Body of pancreas (tissue), 4 donors: ENCODE data around the gene DOCK3. TPM values are rescaled to one million over a fixed set of nuclear protein-coding genes. Genes with fewer than 3 reads are reported as not detected.

ENCODE experiments used
- ATAC-seq: fragments of 150-250 bp; one replicate; pipeline ENCODE4 v1.9.1; 2016
- DNase-seq, 4 donors: peaks; one replicate each; pipeline ENCODE4 v3.0.0-alpha.2; 2019
- H3K27ac ChIP-seq, 4 donors: fragments of 200-600 bp; sonication (generic); 1 replicate in 3 of 4; 2 replicates in 1 of 4; pipeline versions ENCODE4 v1.5.1 to v1.6.1; 2016 to 2019; ENCODE audit warnings: mild to moderate bottlenecking in 1 of 4, mixed read lengths in 1 of 4, moderate library complexity in 1 of 4
- H3K27me3 ChIP-seq, 2 donors: fragments of 200-600 bp; sonication (generic); one replicate each; pipeline ENCODE4 v1.6.0; 2016; ENCODE audit warnings: mild to moderate bottlenecking in 1 of 2
- H3K36me3 ChIP-seq, 2 donors: fragments of 200-600 bp; sonication (generic); replicated peaks in 1 of 2; 2 replicates each; pipeline ENCODE4 v1.5.1; 2016; ENCODE audit warnings: low read depth in 2 of 2; ENCODE audit not compliant: insufficient read depth in 1 of 2
- H3K4me1 ChIP-seq: fragments of 200-600 bp; sonication (generic); one replicate; pipeline ENCODE4 v1.6.0; 2016
- H3K4me3 ChIP-seq, 2 donors: fragments of 200-600 bp; sonication (generic); 1 replicate in 1 of 2; 2 replicates in 1 of 2; pipeline ENCODE4 v1.5.1; 2016 to 2019
- H3K9me3 ChIP-seq, 3 donors: fragments of 200-600 bp; sonication (generic); 1 replicate in 2 of 3; 2 replicates in 1 of 3; pipeline ENCODE4 v1.5.1; 2016
- POLR2A ChIP-seq, 3 donors: fragments of 450-650 bp; IDR thresholded peaks; one replicate each; pipeline ENCODE4 v1.6.1; 2016; ENCODE audit warnings: antibody characterized with exemption in 3 of 3, mild to moderate bottlenecking in 2 of 3
- WGBS, 2 donors: methylation state at CpG; one replicate each; pipeline ENCODE4 v1.1.5; 2017; 5-methylcytosine and 5-hydroxymethylcytosine counted together
- intact Hi-C: fragments of 100-400 bp; cut with DNase I; formaldehyde crosslinking; loops from one replicate; pipeline ENCODE4 v1.15.1; 2023
- total RNA-seq, 2 donors: library from RNA; depleted of rRNA; stranded (reverse); fragments of >200 nt; gene quantifications; one replicate each; pipeline ENCODE4 v1.1.0, GENCODE V29; 2016
- TF ChIP-seq, protein P1 (sequence below), 7 experiments: fragments of 450-650 bp in 4 of 7; fragments of 200-600 bp in 3 of 7; sonication (generic) in 3 of 7; IDR thresholded peaks; one replicate each; pipeline ENCODE4 v1.5.1; 2016 to 2019; ENCODE audit warnings: antibody characterized with exemption in 7 of 7

DOCK3 gene
- total RNA-seq, 2 donors from 2014 or later, result 0.52 TPM; not detected in 1

GRCh38 chr3:51398595-51399310 is 724.0 kb downstream of the DOCK3 start:
- DNase-seq (no peak), ATAC-seq (no peak)
- Histone ChIP-seq H3K4me1 (peaks cover 22% of the 10 kb centered on the region), H3K9me3 (no peaks in the 10 kb centered on the region), H3K36me3 (peaks cover 0 to 14% of the 10 kb centered on the region in 2 donors), H3K27me3 (no peaks in the 10 kb centered on the region), H3K27ac (no peak overlapping the region), H3K4me3 (no peak overlapping the region)
- WGBS, 2 donors, result 67 to 75% methylated on average over 6 to 8 of the region's 8 CpGs
- intact Hi-C loops, result loop anchor here (10.0 kb wide), 1 partner anchor 276 kb away; the partner anchor contains the start of gene TEX264
- no peak for TF ChIP-seq POLR2A (IDR thresholded peaks at IDR 0.05)
- TF ChIP-seq, protein P1, sequence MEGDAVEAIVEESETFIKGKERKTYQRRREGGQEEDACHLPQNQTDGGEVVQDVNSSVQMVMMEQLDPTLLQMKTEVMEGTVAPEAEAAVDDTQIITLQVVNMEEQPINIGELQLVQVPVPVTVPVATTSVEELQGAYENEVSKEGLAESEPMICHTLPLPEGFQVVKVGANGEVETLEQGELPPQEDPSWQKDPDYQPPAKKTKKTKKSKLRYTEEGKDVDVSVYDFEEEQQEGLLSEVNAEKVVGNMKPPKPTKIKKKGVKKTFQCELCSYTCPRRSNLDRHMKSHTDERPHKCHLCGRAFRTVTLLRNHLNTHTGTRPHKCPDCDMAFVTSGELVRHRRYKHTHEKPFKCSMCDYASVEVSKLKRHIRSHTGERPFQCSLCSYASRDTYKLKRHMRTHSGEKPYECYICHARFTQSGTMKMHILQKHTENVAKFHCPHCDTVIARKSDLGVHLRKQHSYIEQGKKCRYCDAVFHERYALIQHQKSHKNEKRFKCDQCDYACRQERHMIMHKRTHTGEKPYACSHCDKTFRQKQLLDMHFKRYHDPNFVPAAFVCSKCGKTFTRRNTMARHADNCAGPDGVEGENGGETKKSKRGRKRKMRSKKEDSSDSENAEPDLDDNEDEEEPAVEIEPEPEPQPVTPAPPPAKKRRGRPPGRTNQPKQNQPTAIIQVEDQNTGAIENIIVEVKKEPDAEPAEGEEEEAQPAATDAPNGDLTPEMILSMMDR (IDR thresholded peaks at IDR 0.05), result no peak

GRCh38 chr3:51400166-51400565 is 725.4 kb downstream of the DOCK3 start:
- WGBS, 2 donors, result 80 to 82% methylated on average over 3 to 4 of the region's 4 CpGs
- Histone ChIP-seq H3K36me3 (peaks cover 0 to 12% of the 10 kb centered on the region in 2 donors), H3K27me3 (no peaks in the 10 kb centered on the region), H3K9me3 (no peaks in the 10 kb centered on the region), H3K4me3 (no peak overlapping the region), H3K27ac (no peak overlapping the region), H3K4me1 (peaks cover 8% of the 10 kb centered on the region)
- DNase-seq (no peak), ATAC-seq (no peak)
- intact Hi-C loops, result loop anchor here (10.0 kb wide), 1 partner anchor 95 kb away; no protein-coding TSS in a partner anchor
- TF ChIP-seq POLR2A (IDR thresholded peaks at IDR 0.05), result no peak
- TF ChIP-seq, protein P1 (IDR thresholded peaks at IDR 0.05), result no peak

DNA sequence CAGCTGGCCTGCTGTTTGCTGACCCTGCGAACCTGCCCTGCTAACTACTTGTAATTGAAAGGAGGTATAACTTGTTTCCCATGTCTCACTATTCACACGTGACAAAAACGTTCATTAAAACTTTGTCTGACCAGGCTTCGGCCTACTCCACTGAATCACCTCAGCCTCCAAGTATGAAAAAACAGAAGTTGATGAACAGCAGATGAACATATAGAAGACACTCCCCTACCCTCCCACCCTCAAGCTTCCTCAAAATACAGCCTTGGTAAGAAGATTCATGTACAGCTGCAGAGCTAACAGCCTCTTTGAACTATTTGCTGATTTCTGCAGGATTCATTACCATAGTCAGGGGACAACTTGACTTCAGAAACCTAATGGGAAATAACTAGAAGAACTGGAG is 727.0 kb downstream of the DOCK3 start:
- peak in 1 of 4 donors; percentile 35 for DNase-seq
- H3K4me3 ChIP-seq, result no peak overlapping the region
- TF ChIP-seq, protein P1 (IDR thresholded peaks at IDR 0.05), result no peak
- TF ChIP-seq POLR2A (IDR thresholded peaks at IDR 0.05), result no peak
- no peaks in the 10 kb centered on the region for H3K9me3 ChIP-seq
- H3K4me1 ChIP-seq, result no peaks in the 10 kb centered on the region
- no peak overlapping the region for H3K27ac ChIP-seq
- 73 to 86% methylated on average over 4 of the region's 4 CpGs for WGBS, 2 donors
- H3K27me3 ChIP-seq, result no peaks in the 10 kb centered on the region
- no peak for ATAC-seq
- intact Hi-C loops, result loop anchor here (10.0 kb wide), 1 partner anchor 93 kb away; no protein-coding TSS in a partner anchor
- peaks cover 0 to 10% of the 10 kb centered on the region in 2 donors for H3K36me3 ChIP-seq

DNA sequence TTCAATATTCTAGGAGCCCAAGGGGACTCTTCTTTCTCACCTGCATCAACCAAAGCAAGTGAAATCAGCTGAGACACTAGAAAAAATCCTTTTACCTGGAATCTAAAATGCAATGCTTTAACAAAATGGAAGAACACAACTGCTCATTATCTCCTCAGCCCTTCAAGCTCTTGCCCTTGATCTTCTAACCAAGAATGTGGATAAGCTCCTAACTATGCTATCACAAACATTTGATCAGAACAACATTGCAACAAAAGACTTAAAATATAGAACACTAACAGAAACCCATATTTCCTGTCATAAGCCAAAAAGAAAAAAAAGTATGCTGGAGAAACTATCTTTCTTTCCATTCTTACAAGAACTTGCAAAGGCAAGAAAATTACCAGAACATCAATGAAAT is 728.9 kb downstream of the DOCK3 start:
- Histone ChIP-seq H3K36me3 (peaks cover 0 to 6% of the 10 kb centered on the region in 2 donors), H3K27ac (no peak overlapping the region), H3K4me3 (no peak overlapping the region), H3K4me1 (no peaks in the 10 kb centered on the region), H3K27me3 (no peaks in the 10 kb centered on the region), H3K9me3 (no peaks in the 10 kb centered on the region)
- DNase-seq, result no peak
- TF ChIP-seq, protein P1 (IDR thresholded peaks at IDR 0.05), result no peak
- no peak for TF ChIP-seq POLR2A (IDR thresholded peaks at IDR 0.05)
- intact Hi-C loops, result loop anchor here (10.0 kb wide), 1 partner anchor 91 kb away; no protein-coding TSS in a partner anchor
- ATAC-seq, result no peak
